Epithelial cell of prostate (primary cell): ENCODE data around the gene RAX2.
"Not testable (repeated sequence)": the region's sequence is repeated elsewhere in the genome, so short reads cannot be mapped to it uniquely, and the experiment has no call there.

Experiments
- DNase-seq: peaks from one replicate; pipeline ENCODE4 v3.0.0-alpha.2; 2011; ENCODE audit warnings: low read depth, low spot score
- H3K27ac ChIP-seq: fragments of 450-650 bp; 2 replicates; pipeline ENCODE4 v1.5.1; 2017; ENCODE audit warnings: mild to moderate bottlenecking

Gene RAX2

GRCh38 chr19:3778899-3779723, 7.1 kb upstream of the RAX2 start:
- no peak overlapping the region for H3K27ac ChIP-seq
- DNase-seq = no peak

- no peak overlapping the region for H3K27ac ChIP-seq
Measured at GRCh38 chr19:3778104-3778867, 6.3 kb upstream of the RAX2 start.

GRCh38 chr19:3776479-3777040, 4.5 kb upstream of the RAX2 start:
- no peak for DNase-seq
- H3K27ac ChIP-seq = no peak overlapping the region

More at GRCh38 chr19:3778104-3778867, 6.3 kb upstream of the RAX2 start:
- no peak for DNase-seq

- H3K27ac ChIP-seq = no peak overlapping the region
- no peak for DNase-seq
Measured at GRCh38 chr19:3775831-3776230, 3.8 kb upstream of the RAX2 start.

GRCh38 chr19:3775374-3775711, 3.3 kb upstream of the RAX2 start:
- DNase-seq = no peak
- H3K27ac ChIP-seq = no peak overlapping the region

- no peak for DNase-seq
- H3K27ac ChIP-seq = no peak overlapping the region
Measured at GRCh38 chr19:3774621-3775373, 2.8 kb upstream of the RAX2 start.

GRCh38 chr19:3773814-3774515, 1.9 kb upstream of the RAX2 start:
- no peak overlapping the region for H3K27ac ChIP-seq
- no peak for DNase-seq

GRCh38 chr19:3771000-3771905, 775 bp downstream of the RAX2 start:
- no peak overlapping the region for H3K27ac ChIP-seq
- DNase-seq = no peak

- no peak overlapping the region for H3K27ac ChIP-seq
- DNase-seq = no peak
Measured at GRCh38 chr19:3770136-3770999, 1.7 kb downstream of the RAX2 start.

- no peak for DNase-seq
- no peak overlapping the region for H3K27ac ChIP-seq
Measured at GRCh38 chr19:3769494-3769893, 2.5 kb downstream of the RAX2 start.

GRCh38 chr19:3768748-3769099, 3.3 kb downstream of the RAX2 start:
- no peak for DNase-seq
- no peak overlapping the region for H3K27ac ChIP-seq

GRCh38 chr19:3768015-3768747, 3.8 kb downstream of the RAX2 start:
- no peak for DNase-seq
- no peak overlapping the region for H3K27ac ChIP-seq

- DNase-seq = no peak
Measured at GRCh38 chr19:3767050-3767449, 5.0 kb downstream of the RAX2 start.

GRCh38 chr19:3766520-3766919, 5.5 kb downstream of the RAX2 start:
- DNase-seq = no peak
- H3K27ac ChIP-seq = no peak overlapping the region

More at GRCh38 chr19:3767050-3767449, 5.0 kb downstream of the RAX2 start:
- no peak overlapping the region for H3K27ac ChIP-seq

GRCh38 chr19:3765757-3766156, 6.3 kb downstream of the RAX2 start:
- DNase-seq, H3K27ac ChIP-seq: not testable (repeated sequence)

- DNase-seq = no peak
- no peak overlapping the region for H3K27ac ChIP-seq
Measured at GRCh38 chr19:3765121-3765520, 6.9 kb downstream of the RAX2 start.
